ENCODE measurements around the gene FHOD1. TPM values are rescaled to one million over a fixed set of nuclear protein-coding genes. Genes with fewer than 3 reads are reported as not detected.

FHOD1 gene
- total and polyA plus RNA-seq, 9 of the 15 experiments (the other 6 are each of a cell fraction or from before 2014, with no cell fraction given): 18.7 to 126 (median 32.3) TPM

DNA sequence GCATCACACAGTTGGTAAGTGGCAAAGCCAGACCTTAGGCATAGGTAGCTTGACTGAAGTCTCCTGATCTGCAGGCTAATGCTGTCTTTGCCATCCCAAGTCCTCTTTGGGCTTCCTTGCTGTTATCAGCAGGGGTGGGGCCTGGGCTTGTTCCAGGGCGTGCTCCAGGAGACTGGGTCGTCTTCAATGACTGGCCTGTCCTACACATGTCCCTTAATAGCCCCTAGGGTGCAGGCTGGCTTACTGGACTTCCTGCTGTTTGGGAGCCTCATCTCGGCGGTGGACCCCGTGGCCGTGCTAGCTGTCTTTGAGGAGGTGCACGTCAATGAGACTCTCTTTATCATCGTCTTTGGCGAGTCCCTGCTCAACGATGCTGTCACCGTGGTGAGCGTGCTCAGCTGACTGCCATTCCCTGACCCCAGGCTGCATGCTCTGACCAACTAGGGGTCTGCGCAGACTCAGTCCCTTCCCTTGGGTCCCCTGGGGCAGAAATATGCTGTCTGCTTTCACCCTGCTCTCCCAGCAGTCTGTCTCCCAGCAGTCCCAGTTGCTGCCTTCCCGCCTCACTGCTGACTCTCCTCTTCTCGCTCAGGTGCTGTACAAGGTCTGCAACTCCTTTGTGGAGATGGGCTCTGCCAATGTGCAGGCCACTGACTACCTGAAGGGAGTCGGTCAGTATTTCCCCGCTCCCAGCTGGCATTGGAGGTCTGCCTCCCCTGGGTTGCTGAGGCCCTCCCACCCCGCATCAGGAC, 7.7 kb upstream of the FHOD1 start:
- Histone ChIP-seq H4K20me1 (replicated peaks; ENCODE audit: control insufficient read depth, insufficient read depth, low read length) (no peaks in the 10 kb centered on the region), H3K27me3 (ENCODE audit: control insufficient read depth in 2 of 2, insufficient read depth in 2 of 2, low read length in 2 of 2) (no peaks in the 10 kb centered on the region), H3K36me3 (ENCODE audit: control insufficient read depth, insufficient read depth, low read length) (no peaks in the 10 kb centered on the region), H3K4me1 (replicated peaks in 1 of 2; ENCODE audit: control insufficient read depth in 2 of 2, insufficient read depth in 2 of 2, low read length in 2 of 2) (peaks cover 11 to 20% of the 10 kb centered on the region in 2 experiments; a peak in 4 of 5 replicates), H3K9ac (ENCODE audit: insufficient read depth in 1 of 2, low read depth in 2 of 2, low read length in 2 of 2) (peak overlapping the region in 1 of 2 experiments; percentile 65; a peak in 2 of 4 replicates), H3K27ac (ENCODE audit: extremely low read depth, low read depth, low read length) (no peak overlapping the region), H3K9me3 (replicated peaks; ENCODE audit: control insufficient read depth, insufficient read depth, low read depth, low read length) (no peaks in the 10 kb centered on the region), H3K79me2 (ENCODE audit: control insufficient read depth, insufficient read depth, low read length) (no peaks in the 10 kb centered on the region), H3K9me1 (ENCODE audit: control insufficient read depth, insufficient read depth, low read length) (no peaks in the 10 kb centered on the region), H2AFZ (ENCODE audit: low read depth, low read length) (peak overlapping the region; percentile 49), H3K4me2 (ENCODE audit: insufficient read depth, low read length) (peak overlapping the region; percentile 46; the same call in 1 of the 2 replicates), H3K4me3 (no peak overlapping the region)
- BruUV-seq (replicated peaks): no TSS peak
- peak; percentile 49 to 71 (median 56) for DNase-seq (ENCODE audit: extremely low read depth in 1 of 4, low spot score in 3 of 4)
- CTCF ChIA-PET (ENCODE audit: low intra/inter-chr PET ratio): no interaction called here
- peak; percentile 85 for ATAC-seq
- TF ChIP-seq NRF1 (conservative IDR thresholded peaks at IDR 0.05 in 1 of 2, IDR thresholded peaks at IDR 0.05 in 1 of 2) (peak; percentile 51 to 63), JUND (IDR thresholded peaks at IDR 0.05; ENCODE audit: borderline replicate concordance, low read depth, low read length) (no peak), JUND (tag; IDR thresholded peaks at IDR 0.05; ENCODE audit: borderline replicate concordance, low read depth, low read length) (no peak), RHOXF2B (CRISPR knock-in tag; conservative IDR thresholded peaks at IDR 0.05) (no peak), CTBP1 (IDR thresholded peaks at IDR 0.05; ENCODE audit: borderline replicate concordance) (peak; percentile 59; the same call in 1 of the 2 replicates), SIX5 (IDR thresholded peaks at IDR 0.05; ENCODE audit: borderline replicate concordance in 1 of 2, insufficient read depth in 1 of 2, low read depth in 1 of 2, low read length in 2 of 2) (no peak), CBX3 (IDR thresholded peaks at IDR 0.05; ENCODE audit: borderline replicate concordance in 1 of 2, low read length in 2 of 2) (no peak), MTA3 (IDR thresholded peaks at IDR 0.05; ENCODE audit: borderline replicate concordance) (peak; percentile 20; the same call in 1 of the 2 replicates), SP1 (CRISPR knock-in tag; IDR thresholded peaks at IDR 0.05) (0 out of 2 replicates have a peak, but pooled peaks have one; percentile 46)
- TF ChIP-seq, protein P1, sequence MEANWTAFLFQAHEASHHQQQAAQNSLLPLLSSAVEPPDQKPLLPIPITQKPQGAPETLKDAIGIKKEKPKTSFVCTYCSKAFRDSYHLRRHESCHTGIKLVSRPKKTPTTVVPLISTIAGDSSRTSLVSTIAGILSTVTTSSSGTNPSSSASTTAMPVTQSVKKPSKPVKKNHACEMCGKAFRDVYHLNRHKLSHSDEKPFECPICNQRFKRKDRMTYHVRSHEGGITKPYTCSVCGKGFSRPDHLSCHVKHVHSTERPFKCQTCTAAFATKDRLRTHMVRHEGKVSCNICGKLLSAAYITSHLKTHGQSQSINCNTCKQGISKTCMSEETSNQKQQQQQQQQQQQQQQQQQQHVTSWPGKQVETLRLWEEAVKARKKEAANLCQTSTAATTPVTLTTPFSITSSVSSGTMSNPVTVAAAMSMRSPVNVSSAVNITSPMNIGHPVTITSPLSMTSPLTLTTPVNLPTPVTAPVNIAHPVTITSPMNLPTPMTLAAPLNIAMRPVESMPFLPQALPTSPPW (CRISPR knock-in tag; IDR thresholded peaks at IDR 0.05): peak; percentile 22; the same call in 1 of the 2 replicates
- TF ChIP-seq, protein P2, sequence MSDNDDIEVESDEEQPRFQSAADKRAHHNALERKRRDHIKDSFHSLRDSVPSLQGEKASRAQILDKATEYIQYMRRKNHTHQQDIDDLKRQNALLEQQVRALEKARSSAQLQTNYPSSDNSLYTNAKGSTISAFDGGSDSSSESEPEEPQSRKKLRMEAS (CRISPR knock-in tag; IDR thresholded peaks at IDR 0.05): peak; percentile 64
- TF ChIP-seq, protein P3, sequence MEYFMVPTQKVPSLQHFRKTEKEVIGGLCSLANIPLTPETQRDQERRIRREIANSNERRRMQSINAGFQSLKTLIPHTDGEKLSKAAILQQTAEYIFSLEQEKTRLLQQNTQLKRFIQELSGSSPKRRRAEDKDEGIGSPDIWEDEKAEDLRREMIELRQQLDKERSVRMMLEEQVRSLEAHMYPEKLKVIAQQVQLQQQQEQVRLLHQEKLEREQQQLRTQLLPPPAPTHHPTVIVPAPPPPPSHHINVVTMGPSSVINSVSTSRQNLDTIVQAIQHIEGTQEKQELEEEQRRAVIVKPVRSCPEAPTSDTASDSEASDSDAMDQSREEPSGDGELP (CRISPR knock-in tag; IDR thresholded peaks at IDR 0.05; ENCODE audit: borderline replicate concordance): peak; percentile 40; the same call in 1 of the 2 replicates
- POLR2A ChIA-PET: interaction anchor here (0.5 kb wide), 1 partner anchor 14 kb away, joined by 3 read pairs; no protein-coding TSS in a partner anchor
- peak; percentile 77 for FAIRE-seq
- intact Hi-C loops (cut with micrococcal nuclease) (no loop called here), in situ Hi-C loops (cut with MboI) (loop anchor here (5.0 kb wide), 1 partner anchor 87 kb away; no protein-coding TSS in a partner anchor)
- 47% methylated on average over 17 of the region's 18 CpGs for WGBS (ENCODE audit: insufficient coverage, low coverage, missing lambda C conversion rate)

Measured in K562 (cell line).